Thyroid gland (tissue), 4 donors: Measurements from ENCODE around the gene CAMTA1.

ENCODE experiments used
- CTCF ChIP-seq, 6 experiments: fragments of 200-600 bp in 3 of 6; fragments of 450-650 bp in 3 of 6; sonication (generic) in 3 of 6; IDR thresholded peaks; one replicate each; pipeline ENCODE4 v1.5.1; 2016 to 2019; ENCODE audit warnings: antibody characterized with exemption in 6 of 6, mild to moderate bottlenecking in 2 of 6, inconsistent platforms in 1 of 6, moderate library complexity in 1 of 6
- POLR2A ChIP-seq, 2 donors: fragments of 450-650 bp; IDR thresholded peaks; one replicate each; pipeline ENCODE4 v1.6.1; 2017; ENCODE audit warnings: antibody characterized with exemption in 2 of 2, mild to moderate bottlenecking in 2 of 2, moderate library complexity in 1 of 2

GRCh38 chr1:7594002-7594713, 808.9 kb downstream of the CAMTA1 start:
- TF ChIP-seq POLR2A (IDR thresholded peaks at IDR 0.05) (no peak), CTCF (IDR thresholded peaks at IDR 0.05) (no peak)
